HCT116 (cell line): ENCODE results near the gene INSYN1. TPM values are rescaled to one million over a fixed set of nuclear protein-coding genes. Genes with fewer than 3 reads are reported as not detected.

Source experiments
- ATAC-seq: fragments of 200-7000 bp; cut with Tn5 transposase; 2 replicates; pipeline ENCODE4 v1.9.1; 2020; ENCODE audit warnings: mild to moderate bottlenecking, moderate library complexity
- BruUV-seq: library from RNA; stranded (reverse); fragments of 400-500 nt; replicated peaks from 2 replicates; lab custom pipeline; 2021; lab: Mats Ljungman, UMichigan
- CTCF ChIA-PET: fragments of 300-600 bp; sonication (Branson Sonifier 250); formaldehyde crosslinking; loops from one replicate; lab custom pipeline; 2021; ENCODE audit warnings: antibody characterized with exemption; lab: Charles Lee
- POLR2A ChIA-PET: fragments of 300-600, 350-600 bp; sonication (Branson Sonifier 250); formaldehyde crosslinking; loops from one replicate; lab custom pipeline; 2021; ENCODE audit warnings: antibody characterized with exemption; lab: Charles Lee
- RAD21 ChIA-PET, 2 experiments: fragments of 300-600 bp; sonication (Branson Sonifier 250); formaldehyde crosslinking; loops; one replicate each; lab custom pipeline; 2023; ENCODE audit warnings: low total read pairs in 2 of 2; ENCODE audit not compliant: uncharacterized antibody in 2 of 2, unreplicated experiment in 2 of 2, low non-redundant PET in 1 of 2; lab: Charles Lee
- DNase-seq: peaks from one replicate; pipeline ENCODE4 v3.0.0-alpha.2; 2010; ENCODE audit warnings: low read depth, low spot score
- H2AFZ ChIP-seq: fragments of 200-600 bp; shearing (Covaris generic), sonication (generic); 2 replicates; pipeline ENCODE4 v1.6.1; 2017; ENCODE audit warnings: low read depth, mixed run types, mixed read lengths, antibody characterized with exemption, low read length; ENCODE audit not compliant: poor library complexity, severe bottlenecking
- H3K27ac ChIP-seq: 2 replicates; pipeline ENCODE4 v1.5.1; 2012; ENCODE audit warnings: low read depth, low read length
- H3K27me3 ChIP-seq: fragments of 200-600 bp; sonication (generic); 2 replicates; pipeline ENCODE4 v1.6.1; 2016; ENCODE audit warnings: mixed run types, low read length, mixed read lengths; ENCODE audit not compliant: insufficient read depth
- H3K36me3 ChIP-seq, 2 experiments: fragments of 200-500 bp in 1 of 2; fragments of 200-600 bp in 1 of 2; sonication (Bioruptor generic) in 1 of 2; sonication (generic) in 1 of 2; 2 replicates each; pipeline versions ENCODE4 v1.5.1 to v1.6.1; 2014 to 2016; ENCODE audit warnings: low read length in 2 of 2, inconsistent platforms in 1 of 2, mixed read lengths in 1 of 2, mixed run types in 1 of 2; ENCODE audit not compliant: insufficient read depth in 2 of 2, control insufficient read depth in 1 of 2
- H3K4me1 ChIP-seq, 2 experiments: fragments of 200-600 bp in 1 of 2; sonication (generic) in 1 of 2; 2 replicates each; pipeline versions ENCODE4 v1.5.1 to v1.6.1; 2012 to 2017; ENCODE audit warnings: low read length in 2 of 2, inconsistent platforms in 1 of 2, mild to moderate bottlenecking in 1 of 2, mixed read lengths in 1 of 2, mixed run types in 1 of 2, moderate library complexity in 1 of 2; ENCODE audit not compliant: insufficient read depth in 2 of 2, control insufficient read depth in 1 of 2
- H3K4me2 ChIP-seq: fragments of 200-600 bp; sonication (generic); 2 replicates; pipeline ENCODE4 v1.6.1; 2017; ENCODE audit warnings: mixed run types, low read length, mixed read lengths
- H3K4me3 ChIP-seq, 2 experiments: fragments of 200-600 bp in 1 of 2; sonication (generic) in 1 of 2; replicated peaks in 1 of 2; 2 replicates each; pipeline ENCODE4 v1.5.1; 2011 to 2016; ENCODE audit warnings: low read length in 2 of 2, control low read depth in 1 of 2, low read depth in 1 of 2, mild to moderate bottlenecking in 1 of 2, mixed read lengths in 1 of 2, mixed run types in 1 of 2
- H3K79me2 ChIP-seq: fragments of 200-600 bp; sonication (generic); 2 replicates; pipeline ENCODE4 v1.6.1; 2017; ENCODE audit warnings: mild to moderate bottlenecking, mixed run types, low read length, moderate library complexity, mixed read lengths; ENCODE audit not compliant: insufficient read depth
- H3K9ac ChIP-seq: fragments of 200-600 bp; sonication (generic); 2 replicates; pipeline ENCODE4 v1.6.1; 2016; ENCODE audit warnings: low read length, mixed read lengths
- H3K9me2 ChIP-seq: fragments of 200-600 bp; sonication (generic), shearing (Covaris generic); 2 replicates; pipeline ENCODE4 v1.6.1; 2017; ENCODE audit warnings: mixed run types, mild to moderate bottlenecking, moderate library complexity; ENCODE audit not compliant: insufficient read depth
- H3K9me3 ChIP-seq, 2 experiments: fragments of 200-500 bp in 1 of 2; fragments of 200-600 bp in 1 of 2; sonication (Bioruptor generic) in 1 of 2; sonication (generic) in 1 of 2; 2 replicates each; pipeline ENCODE4 v1.6.1; 2014 to 2017; ENCODE audit warnings: low read length in 2 of 2, mixed read lengths in 2 of 2, inconsistent platforms in 1 of 2, low read depth in 1 of 2, mild to moderate bottlenecking in 1 of 2, mixed run types in 1 of 2, moderate library complexity in 1 of 2; ENCODE audit not compliant: control insufficient read depth in 1 of 2, insufficient read depth in 1 of 2
- H4K20me1 ChIP-seq: fragments of 200-600 bp; sonication (generic), shearing (Covaris generic); 2 replicates; pipeline ENCODE4 v1.6.1; 2017; ENCODE audit warnings: mixed run types, mild to moderate bottlenecking, moderate library complexity; ENCODE audit not compliant: insufficient read depth
- ATF3 ChIP-seq: IDR thresholded peaks from 2 replicates; pipeline ENCODE4 v1.6.1; 2012
- CBX3 ChIP-seq: IDR thresholded peaks from 2 replicates; pipeline ENCODE4 v1.6.1; 2012; ENCODE audit warnings: low read depth
- CEBPB ChIP-seq: IDR thresholded peaks from 2 replicates; pipeline ENCODE4 v1.6.1; 2012; ENCODE audit warnings: low read depth
- CTCF ChIP-seq, 3 experiments: fragments of 200-600 bp in 1 of 3; sonication (generic) in 1 of 3; IDR thresholded peaks in 2 of 3; conservative IDR thresholded peaks in 1 of 3; 2 replicates each; pipeline ENCODE4 v1.5.1; 2012 to 2017; ENCODE audit warnings: low read depth in 2 of 3, low read length in 2 of 3, antibody characterized with exemption in 1 of 3, borderline replicate concordance in 1 of 3, control low read depth in 1 of 3, mild to moderate bottlenecking in 1 of 3, mixed read lengths in 1 of 3, mixed run types in 1 of 3, moderate library complexity in 1 of 3; ENCODE audit not compliant: insufficient read depth in 1 of 3
- EGR1 ChIP-seq: IDR thresholded peaks from 2 replicates; pipeline ENCODE4 v1.6.1; 2012; ENCODE audit warnings: low read depth
- ELF1 ChIP-seq: IDR thresholded peaks from 2 replicates; pipeline ENCODE4 v1.6.1; 2012; ENCODE audit warnings: low read depth, borderline replicate concordance
- EZH2 ChIP-seq: fragments of 200-600 bp; sonication (generic); IDR thresholded peaks from 2 replicates; pipeline ENCODE4 v1.6.1; 2017; ENCODE audit warnings: antibody characterized with exemption, mixed run types
- EZH2phosphoT487 ChIP-seq: fragments of 200-600 bp; IDR thresholded peaks from 2 replicates; pipeline ENCODE4 v1.6.1; 2018; ENCODE audit warnings: antibody characterized with exemption, borderline replicate concordance
- FOSL1 ChIP-seq: IDR thresholded peaks from 2 replicates; pipeline ENCODE4 v1.6.1; 2012; ENCODE audit warnings: low read depth
- MAX ChIP-seq: IDR thresholded peaks from 2 replicates; pipeline ENCODE4 v1.6.1; 2012
- POLR2AphosphoS5 ChIP-seq: IDR thresholded peaks from 2 replicates; pipeline ENCODE4 v1.6.1; 2011; ENCODE audit warnings: mild to moderate bottlenecking, low read depth, low read length, moderate library complexity
- RAD21 ChIP-seq: IDR thresholded peaks from 2 replicates; pipeline ENCODE4 v1.6.1; 2012; ENCODE audit warnings: low read depth, mild to moderate bottlenecking
- SP1 ChIP-seq: IDR thresholded peaks from 2 replicates; pipeline ENCODE4 v1.6.1; 2012; ENCODE audit warnings: low read depth
- SRF ChIP-seq: IDR thresholded peaks from 2 replicates; pipeline ENCODE4 v1.6.1; 2012; ENCODE audit warnings: low read depth
- YY1 ChIP-seq: IDR thresholded peaks from 2 replicates; pipeline ENCODE4 v1.6.1; 2011; ENCODE audit warnings: low read length, low read depth, moderate library complexity, mild to moderate bottlenecking; ENCODE audit not compliant: insufficient replicate concordance; ENCODE audit errors: extremely low read depth
- ZFX ChIP-seq: fragments of 450-650 bp; IDR thresholded peaks from 2 replicates; pipeline ENCODE4 v1.6.1; 2017
- intact Hi-C: fragments of 100-400 bp; cut with micrococcal nuclease; formaldehyde crosslinking; loops from 2 replicates; pipeline ENCODE4 v1.10.0; 2022
- total RNA-seq: library from RNA; stranded (reverse); gene quantifications from one replicate; pipeline ENCODE4 v1.2.1, GENCODE V29; 2021; ENCODE audit not compliant: unreplicated experiment

The INSYN1 gene
- total RNA-seq, 1 experiment from 2014 or later = 2.0 TPM

GRCh38 chr15:73750951-73751350 lies 2.2 kb downstream of the INSYN1 start:
- no TSS peak for BruUV-seq
- no peaks in the 10 kb centered on the region for H3K9me3 ChIP-seq
- peaks cover 0 to 3% of the 10 kb centered on the region in 2 experiments; a peak in 1 of 4 replicates for H3K4me1 ChIP-seq
- no peaks in the 10 kb centered on the region for H3K36me3 ChIP-seq
- H3K4me2 ChIP-seq = no peak overlapping the region
- ATAC-seq (no peak), DNase-seq (no peak)
- POLR2A ChIA-PET = no interaction called here
- H3K79me2 ChIP-seq = no peaks in the 10 kb centered on the region
- H3K27ac ChIP-seq = no peak overlapping the region
- H3K9ac ChIP-seq = no peak overlapping the region
- H2AFZ ChIP-seq = no peak overlapping the region
- TF ChIP-seq POLR2AphosphoS5 (no peak), CTCF (IDR thresholded peaks at IDR 0.05 in 2 of 3, conservative IDR thresholded peaks at IDR 0.05 in 1 of 3; ENCODE audit: borderline replicate concordance in 1 of 3, insufficient read depth in 1 of 3, low read depth in 2 of 3, low read length in 2 of 3) (no peak), ZFX (no peak), MAX (no peak), YY1 (no peak), CEBPB (no peak), SP1 (no peak)
- RAD21 ChIA-PET = no interaction called here
- no peaks in the 10 kb centered on the region for H3K9me2 ChIP-seq
- H3K4me3 ChIP-seq = no peak overlapping the region
- intact Hi-C loops = no loop called here
- CTCF ChIA-PET = no interaction called here
- no peaks in the 10 kb centered on the region for H3K27me3 ChIP-seq
- H4K20me1 ChIP-seq = no peaks in the 10 kb centered on the region

- ATAC-seq = no peak
- H3K9ac ChIP-seq = no peak overlapping the region
- peaks cover 0 to 3% of the 10 kb centered on the region in 2 experiments; a peak in 1 of 4 replicates for H3K4me1 ChIP-seq
- ChIA-PET POLR2A (no interaction called here), RAD21 (no interaction called here), CTCF (no interaction called here)
- H3K9me3 ChIP-seq = no peaks in the 10 kb centered on the region
- no peak for TF ChIP-seq POLR2AphosphoS5
- no peak for TF ChIP-seq EZH2phosphoT487
- TF ChIP-seq ATF3 = no peak
- no peak for TF ChIP-seq SP1
- no peak for TF ChIP-seq CBX3
- TF ChIP-seq EZH2 = no peak
- no peak for TF ChIP-seq FOSL1
- TF ChIP-seq ZFX = no peak
- no peak for TF ChIP-seq EGR1
- TF ChIP-seq CEBPB = no peak
- TF ChIP-seq ELF1 = no peak
- TF ChIP-seq RAD21 = no peak
- no peak for TF ChIP-seq SRF
- no peak overlapping the region for H3K27ac ChIP-seq
- no peak overlapping the region for H3K4me3 ChIP-seq
- no peaks in the 10 kb centered on the region for H4K20me1 ChIP-seq
- no peaks in the 10 kb centered on the region for H3K9me2 ChIP-seq
- H3K79me2 ChIP-seq = no peaks in the 10 kb centered on the region
- no peaks in the 10 kb centered on the region for H3K36me3 ChIP-seq
- no peak overlapping the region for H3K4me2 ChIP-seq
- H3K27me3 ChIP-seq = no peaks in the 10 kb centered on the region
- BruUV-seq = no TSS peak
- intact Hi-C loops = no loop called here
- H2AFZ ChIP-seq = no peak overlapping the region
- no peak for DNase-seq
Measured at GRCh38 chr15:73750438-73750837, 2.7 kb downstream of the INSYN1 start.
